Kidney (tissue), 14 donors: Measurements from ENCODE around the gene ADSS2. TPM values are rescaled to one million over a fixed set of nuclear protein-coding genes. Genes with fewer than 3 reads are reported as not detected.
A peak's percentile ranks its signal among the peaks of the same experiment; 100 is the strongest.

Source experiments
- DNase-seq, 5 donors: peaks; one replicate each; pipeline ENCODE4 v3.0.0-alpha.2; 2013 to 2020
- FAIRE-seq: peaks from 2 replicates; lab custom pipeline; 2012; peaks lifted over from hg19 to GRCh38; lab: Jason Lieb, UNC
- H3K27ac ChIP-seq, 2 donors: one replicate each; pipeline ENCODE4 v1.7.0; 2013; ENCODE audit warnings: low read depth in 2 of 2, low read length in 2 of 2, inconsistent platforms in 1 of 2
- H3K27me3 ChIP-seq: one replicate; pipeline ENCODE4 v1.7.1; 2013; ENCODE audit warnings: low read length, inconsistent platforms; ENCODE audit not compliant: control insufficient read depth, insufficient read depth
- H3K36me3 ChIP-seq, 3 donors: one replicate each; pipeline versions ENCODE4 v1.7.0 to v1.7.1; 2013; ENCODE audit warnings: low read length in 3 of 3, control low read depth in 1 of 3, inconsistent platforms in 1 of 3; ENCODE audit not compliant: insufficient read depth in 3 of 3, control insufficient read depth in 2 of 3
- H3K4me1 ChIP-seq, 3 donors: one replicate each; pipeline versions ENCODE4 v1.7.0 to v1.7.1; 2013; ENCODE audit warnings: low read length in 3 of 3, inconsistent platforms in 1 of 3, low read depth in 1 of 3; ENCODE audit not compliant: control insufficient read depth in 2 of 3, insufficient read depth in 2 of 3
- H3K4me3 ChIP-seq, 3 donors: one replicate each; pipeline versions ENCODE4 v1.7.0 to v1.8.1; 2013; ENCODE audit warnings: low read length in 3 of 3, control low read depth in 1 of 3, inconsistent platforms in 1 of 3
- H3K9ac ChIP-seq, 3 donors: one replicate each; pipeline versions ENCODE4 v1.7.0 to v1.7.1; 2013; ENCODE audit warnings: low read length in 3 of 3, control low read depth in 1 of 3, inconsistent platforms in 1 of 3
- H3K9me3 ChIP-seq, 3 donors: one replicate each; pipeline versions ENCODE4 v1.7.0 to v1.7.1; 2013; ENCODE audit warnings: low read length in 3 of 3, control low read depth in 1 of 3, inconsistent platforms in 1 of 3; ENCODE audit not compliant: control insufficient read depth in 2 of 3, insufficient read depth in 1 of 3
- intact Hi-C: fragments of 100-400 bp; cut with DNase I; formaldehyde crosslinking; loops from one replicate; pipeline ENCODE4 v1.11.1; 2022
- polyA plus RNA-seq: library from polyadenylated mRNA; stranded (reverse); fragments of 350-450 nt; fragmentation: Illumina TruSeq; extraction: RNeasy Lipid Tissue Mini Kit (QIAGEN cat#74804); gene quantifications from one replicate; pipeline ENCODE4 v1.2.3, GENCODE V29; 2014; ENCODE audit warnings: low read depth, low replicate concordance; ENCODE audit not compliant: insufficient read depth
- total RNA-seq: library from RNA; stranded (reverse); fragmentation: NEBNext Ultra II Directional; extraction: Animal tissue kit (Norgen Biotek cat#: 25700); gene quantifications from one replicate; pipeline ENCODE4 v1.2.1, GENCODE V29; 2021
- TF ChIP-seq, protein P1 (sequence below): IDR thresholded peaks from 3 replicates; pipeline ENCODE4 v1.5.1; 2012; ENCODE audit warnings: mild to moderate bottlenecking, moderate library complexity, borderline replicate concordance; ENCODE audit not compliant: insufficient read depth; ENCODE audit errors: extremely low read depth
- donor health status: control.
- donor health status: control.
- donor health status: control.
- donor health status: control.
- donor health status: control.
- donor health status: DM: yes; HTN: yes; CAD: no.
- donor health status: Normal renal cell carcinoma (clear cell type).

ADSS2 gene
- total and polyA plus RNA-seq, 2 donors from 2014 or later = 19.7 to 50.3 TPM

DNA sequence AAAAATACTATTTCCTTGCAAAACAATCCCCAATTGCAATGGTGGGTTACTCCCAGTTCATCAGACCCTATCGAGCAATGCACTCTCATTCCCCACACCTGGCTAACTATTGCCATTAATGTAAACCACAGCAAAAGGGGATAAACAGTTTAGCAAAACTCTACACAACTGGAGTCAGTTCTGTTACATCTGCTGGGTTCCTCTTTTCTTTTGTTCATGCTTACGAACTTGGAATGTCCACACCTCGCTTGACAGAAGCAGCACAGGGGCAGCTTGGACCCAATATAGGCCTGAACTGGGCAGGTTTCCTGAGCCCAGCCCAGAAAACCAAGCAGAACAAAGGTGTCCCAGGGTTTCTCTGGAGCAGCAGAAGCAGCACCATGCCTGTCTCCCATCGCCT, 57.4 kb downstream of the ADSS2 start:
- H3K9ac ChIP-seq = no peak overlapping the region
- H3K36me3 ChIP-seq = no peaks in the 10 kb centered on the region
- no peak overlapping the region for H3K4me3 ChIP-seq
- no peak overlapping the region for H3K27ac ChIP-seq
- intact Hi-C loops = no loop called here
- FAIRE-seq (no peak), DNase-seq (no peak)
- H3K9me3 ChIP-seq = no peaks in the 10 kb centered on the region
- H3K27me3 ChIP-seq = no peaks in the 10 kb centered on the region
- TF ChIP-seq, protein P1, sequence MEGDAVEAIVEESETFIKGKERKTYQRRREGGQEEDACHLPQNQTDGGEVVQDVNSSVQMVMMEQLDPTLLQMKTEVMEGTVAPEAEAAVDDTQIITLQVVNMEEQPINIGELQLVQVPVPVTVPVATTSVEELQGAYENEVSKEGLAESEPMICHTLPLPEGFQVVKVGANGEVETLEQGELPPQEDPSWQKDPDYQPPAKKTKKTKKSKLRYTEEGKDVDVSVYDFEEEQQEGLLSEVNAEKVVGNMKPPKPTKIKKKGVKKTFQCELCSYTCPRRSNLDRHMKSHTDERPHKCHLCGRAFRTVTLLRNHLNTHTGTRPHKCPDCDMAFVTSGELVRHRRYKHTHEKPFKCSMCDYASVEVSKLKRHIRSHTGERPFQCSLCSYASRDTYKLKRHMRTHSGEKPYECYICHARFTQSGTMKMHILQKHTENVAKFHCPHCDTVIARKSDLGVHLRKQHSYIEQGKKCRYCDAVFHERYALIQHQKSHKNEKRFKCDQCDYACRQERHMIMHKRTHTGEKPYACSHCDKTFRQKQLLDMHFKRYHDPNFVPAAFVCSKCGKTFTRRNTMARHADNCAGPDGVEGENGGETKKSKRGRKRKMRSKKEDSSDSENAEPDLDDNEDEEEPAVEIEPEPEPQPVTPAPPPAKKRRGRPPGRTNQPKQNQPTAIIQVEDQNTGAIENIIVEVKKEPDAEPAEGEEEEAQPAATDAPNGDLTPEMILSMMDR = no peak
- peaks cover 0 to 9% (median 0%) of the 10 kb centered on the region in 3 donors for H3K4me1 ChIP-seq

DNA sequence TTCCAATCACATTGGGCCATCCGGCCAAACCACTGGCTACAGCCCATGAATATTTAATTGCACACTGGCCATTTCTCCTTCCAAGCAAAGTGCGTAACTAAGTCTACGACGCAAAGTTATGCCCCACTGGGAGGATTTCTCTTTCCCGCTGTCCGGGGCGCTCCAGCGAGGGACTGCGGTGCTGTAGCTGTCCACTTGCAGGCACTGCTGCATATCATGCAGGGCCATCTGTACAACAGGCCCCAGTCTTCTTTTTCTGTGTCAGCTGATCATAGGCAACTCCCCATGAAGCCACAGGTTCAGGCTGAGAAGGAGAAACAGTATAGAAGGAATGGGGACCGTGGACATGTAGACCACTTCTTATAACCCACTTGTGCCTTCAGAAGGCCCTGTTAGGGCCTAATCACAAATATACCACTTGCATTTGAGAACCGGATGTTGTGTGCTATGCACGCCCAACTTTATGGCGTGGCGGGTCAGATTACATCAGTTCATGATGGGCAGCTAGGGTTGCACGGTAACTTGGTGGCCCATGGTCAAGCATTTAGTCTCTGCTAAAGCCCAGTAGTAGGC, 58.0 kb downstream of the ADSS2 start:
- Histone ChIP-seq H3K4me1 (peaks cover 0 to 9% (median 0%) of the 10 kb centered on the region in 3 donors), H3K27ac (no peak overlapping the region), H3K9me3 (no peaks in the 10 kb centered on the region), H3K9ac (no peak overlapping the region), H3K4me3 (no peak overlapping the region), H3K27me3 (no peaks in the 10 kb centered on the region), H3K36me3 (no peaks in the 10 kb centered on the region)
- intact Hi-C loops = no loop called here
- TF ChIP-seq, protein P1 = no peak
- no peak for DNase-seq
- FAIRE-seq = no peak

DNA sequence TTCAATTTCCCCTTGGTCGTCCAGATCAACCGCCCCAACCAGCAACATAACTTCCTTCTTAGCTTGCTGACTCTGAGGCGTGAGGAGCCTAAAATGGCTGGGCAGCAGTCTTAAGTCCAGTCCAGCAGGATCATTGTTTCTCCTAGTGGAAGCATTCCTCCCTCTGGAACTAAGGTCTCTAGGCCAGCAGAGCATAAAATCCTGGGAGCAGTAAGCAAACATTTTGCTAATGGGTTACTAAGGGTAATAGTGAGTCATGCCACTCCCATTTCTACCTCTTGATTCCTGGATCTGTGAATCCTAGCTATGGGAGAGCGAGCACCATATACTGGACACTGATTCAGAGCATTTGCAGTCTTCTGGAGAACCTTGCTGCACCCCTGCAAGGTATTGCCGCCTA, 59.9 kb downstream of the ADSS2 start:
- no peaks in the 10 kb centered on the region for H3K36me3 ChIP-seq
- no peak overlapping the region for H3K4me3 ChIP-seq
- no peaks in the 10 kb centered on the region for H3K9me3 ChIP-seq
- peak in 2 of 5 donors; percentile 49 to 71 for DNase-seq
- no peaks in the 10 kb centered on the region for H3K27me3 ChIP-seq
- peak overlapping the region; percentile 76 to 79 for H3K27ac ChIP-seq
- intact Hi-C loops = no loop called here
- H3K4me1 ChIP-seq = peaks cover 0 to 9% (median 0%) of the 10 kb centered on the region in 3 donors
- TF ChIP-seq, protein P1 = no peak
- H3K9ac ChIP-seq = no peak overlapping the region
- no peak for FAIRE-seq

DNA sequence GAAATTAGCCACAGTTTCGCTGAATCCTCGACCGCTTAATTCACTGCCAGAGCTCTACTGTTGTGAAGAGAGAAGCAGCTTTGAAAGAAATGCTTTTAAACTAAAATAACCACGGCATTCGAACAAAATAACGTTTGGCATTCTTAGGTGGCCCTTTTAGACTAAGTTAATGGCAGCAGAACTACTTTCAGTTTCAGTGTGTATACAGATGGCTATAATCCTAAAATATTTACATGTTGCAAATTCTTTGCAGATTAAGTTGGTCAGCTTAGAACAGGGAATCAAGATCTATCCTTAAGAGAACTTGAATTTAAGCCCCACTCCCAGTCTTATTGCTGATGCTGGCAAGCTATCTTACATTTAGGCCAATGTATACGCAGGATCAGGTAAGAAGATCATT, 62.7 kb downstream of the ADSS2 start:
- TF ChIP-seq, protein P1 = no peak
- no peaks in the 10 kb centered on the region for H3K9me3 ChIP-seq
- no peaks in the 10 kb centered on the region for H3K27me3 ChIP-seq
- no peaks in the 10 kb centered on the region for H3K36me3 ChIP-seq
- intact Hi-C loops = no loop called here
- H3K4me3 ChIP-seq = no peak overlapping the region
- no peak overlapping the region for H3K27ac ChIP-seq
- no peak overlapping the region for H3K9ac ChIP-seq
- no peak for DNase-seq
- peaks cover 0 to 9% (median 0%) of the 10 kb centered on the region in 3 donors for H3K4me1 ChIP-seq
- no peak for FAIRE-seq
